Left lobe of liver (tissue), 2 donors: ENCODE measurements around the gene PIEZO2. TPM values are rescaled to one million over a fixed set of nuclear protein-coding genes. Genes with fewer than 3 reads are reported as not detected.

Source experiments
- ATAC-seq: fragments of 200-7000 bp; cut with Tn5 transposase; one replicate; pipeline ENCODE4 v1.9.1; 2020; ENCODE audit warnings: mild to moderate bottlenecking, moderate library complexity
- DNase-seq: peaks from one replicate; pipeline ENCODE4 v3.0.0-alpha.2; 2020; ENCODE audit warnings: low spot score
- total RNA-seq: library from RNA; stranded (reverse); gene quantifications from one replicate; pipeline ENCODE4 v1.2.1, GENCODE V29; 2021
- donor health status: DM: no; HTN: no; CAD: no; lungs with moderate emphysema.
- donor health status: DM: no; HTN: yes; CAD: no.

The PIEZO2 gene
- total RNA-seq, 1 donor from 2014 or later: 7.3 TPM

DNA sequence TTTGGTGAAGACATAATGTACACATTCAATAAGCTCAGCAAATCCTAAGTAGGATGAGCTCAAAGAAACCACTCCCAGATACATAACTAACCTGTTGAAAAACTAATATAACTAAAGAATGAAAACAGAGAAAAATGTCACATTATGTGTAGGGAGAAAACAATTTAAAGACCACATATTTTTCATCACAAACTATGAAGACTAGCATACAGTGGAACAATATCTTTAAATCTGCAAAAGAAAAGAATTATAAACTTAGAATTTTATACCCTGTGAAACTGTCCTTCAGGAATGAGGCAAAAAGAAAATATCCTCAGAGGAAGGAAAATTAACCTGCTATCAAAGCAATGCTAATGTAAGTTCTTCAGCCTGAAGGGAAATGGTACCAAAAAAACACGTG lies 151.5 kb downstream of the PIEZO2 start:
- no peak for ATAC-seq
- no peak for DNase-seq

DNA sequence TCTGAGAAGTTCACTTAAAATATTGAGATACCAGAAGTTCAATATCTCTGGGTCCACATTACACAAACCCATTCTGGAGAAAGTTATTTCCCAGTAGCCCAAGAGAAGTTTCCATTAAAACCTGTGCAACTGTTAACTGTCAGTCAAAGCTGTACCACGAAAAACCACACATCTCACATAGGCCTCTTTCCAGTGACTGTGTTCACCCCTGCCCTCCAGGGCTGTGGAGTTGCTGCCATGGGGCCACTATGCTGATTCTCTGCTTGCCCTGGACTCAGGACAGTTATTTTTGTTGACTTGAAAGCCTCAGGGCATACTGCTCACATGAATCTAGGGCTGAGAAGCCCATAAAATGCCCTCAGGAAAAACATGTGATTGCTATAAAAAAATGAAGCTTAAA lies 153.8 kb downstream of the PIEZO2 start:
- DNase-seq (no peak), ATAC-seq (no peak)

- DNase-seq (no peak), ATAC-seq (no peak)
Measured at GRCh38 chr18:10989486-10989885, 159.9 kb downstream of the PIEZO2 start.

GRCh38 chr18:10985689-10986088 lies 163.7 kb downstream of the PIEZO2 start:
- no peak for ATAC-seq
- no peak for DNase-seq

DNA sequence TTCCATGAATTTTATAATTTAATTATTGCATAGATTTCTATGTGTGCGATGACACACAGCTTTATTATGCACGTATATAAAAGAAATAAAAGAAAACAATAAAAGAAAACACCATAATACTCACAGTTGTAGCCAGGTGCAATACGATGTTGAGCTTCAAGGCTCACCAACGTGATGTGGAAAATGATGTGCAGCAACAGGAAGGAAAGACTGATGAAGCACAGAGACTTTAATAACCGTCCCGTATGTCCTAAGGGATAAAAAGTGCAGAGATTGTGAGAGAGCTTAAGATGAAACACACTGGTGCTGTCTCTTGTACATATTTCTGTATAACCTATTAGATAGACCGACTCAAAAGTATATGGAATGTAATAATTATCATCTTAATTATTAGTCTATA lies 170.0 kb downstream of the PIEZO2 start:
- DNase-seq (no peak), ATAC-seq (no peak)

DNA sequence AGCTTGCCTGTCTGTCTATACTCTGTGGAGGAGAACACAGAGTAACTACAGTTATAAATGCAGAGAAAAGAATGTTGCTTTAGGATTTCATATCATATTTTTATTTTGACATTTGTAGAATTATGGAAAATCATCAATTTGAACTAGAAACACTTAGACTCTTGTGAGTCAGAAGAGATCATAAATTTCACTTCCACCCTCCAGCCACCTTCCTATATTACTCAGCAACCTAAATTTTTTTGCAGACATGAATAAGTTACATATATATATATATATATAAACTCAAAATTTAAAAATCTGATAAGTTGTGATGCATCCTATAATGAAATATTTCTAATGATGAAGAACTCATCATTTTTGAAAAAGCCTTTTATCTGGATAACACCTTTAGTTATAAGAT lies 172.3 kb downstream of the PIEZO2 start:
- ATAC-seq (no peak), DNase-seq (no peak)

- peak; percentile 37 for ATAC-seq
- DNase-seq: no peak
Measured at GRCh38 chr18:10973567-10974203, 175.7 kb downstream of the PIEZO2 start.

DNA sequence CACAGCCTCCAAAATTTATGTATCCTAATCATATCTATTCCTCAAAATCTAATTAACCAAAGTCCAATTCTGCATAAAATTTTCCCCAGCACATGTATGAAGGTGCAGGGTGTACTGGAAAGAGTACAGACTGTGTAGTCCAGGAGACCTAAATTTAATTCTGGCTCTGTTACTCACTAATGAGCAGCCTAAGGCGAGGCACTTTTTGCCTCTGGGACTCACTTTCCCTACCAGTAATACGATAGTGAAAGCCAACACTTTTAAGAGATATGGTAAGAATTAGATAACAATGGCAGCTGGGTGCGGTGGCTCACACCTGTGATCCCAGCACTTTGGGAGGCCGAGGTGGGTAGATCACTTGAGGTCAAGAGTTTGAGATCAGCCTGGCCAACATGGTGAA lies 177.7 kb downstream of the PIEZO2 start:
- ATAC-seq: no peak
- no peak for DNase-seq

DNA sequence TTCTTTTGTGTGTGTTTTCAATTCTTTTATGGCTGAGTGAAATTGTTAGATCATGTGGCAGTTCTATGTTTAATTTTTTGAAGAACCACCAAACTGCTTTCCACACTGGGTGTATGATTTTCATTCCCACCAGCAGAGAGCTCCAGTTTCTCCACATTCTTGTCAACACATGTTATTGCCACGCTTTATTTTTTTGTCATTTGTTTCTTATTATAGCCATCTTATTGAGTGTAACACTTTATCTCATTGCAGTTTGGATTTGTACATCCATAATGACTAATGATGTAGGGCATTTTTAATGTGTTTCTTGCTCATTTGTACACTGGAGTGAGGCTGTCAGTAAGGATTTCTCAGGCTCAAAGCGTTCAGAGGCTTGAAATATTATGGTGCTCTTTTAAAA lies 184.2 kb downstream of the PIEZO2 start:
- ATAC-seq (no peak), DNase-seq (no peak)

GRCh38 chr18:10953672-10954071 lies 195.7 kb downstream of the PIEZO2 start:
- DNase-seq (no peak), ATAC-seq (no peak)

GRCh38 chr18:10951631-10952544 lies 197.5 kb downstream of the PIEZO2 start:
- DNase-seq (no peak), ATAC-seq (no peak)

DNA sequence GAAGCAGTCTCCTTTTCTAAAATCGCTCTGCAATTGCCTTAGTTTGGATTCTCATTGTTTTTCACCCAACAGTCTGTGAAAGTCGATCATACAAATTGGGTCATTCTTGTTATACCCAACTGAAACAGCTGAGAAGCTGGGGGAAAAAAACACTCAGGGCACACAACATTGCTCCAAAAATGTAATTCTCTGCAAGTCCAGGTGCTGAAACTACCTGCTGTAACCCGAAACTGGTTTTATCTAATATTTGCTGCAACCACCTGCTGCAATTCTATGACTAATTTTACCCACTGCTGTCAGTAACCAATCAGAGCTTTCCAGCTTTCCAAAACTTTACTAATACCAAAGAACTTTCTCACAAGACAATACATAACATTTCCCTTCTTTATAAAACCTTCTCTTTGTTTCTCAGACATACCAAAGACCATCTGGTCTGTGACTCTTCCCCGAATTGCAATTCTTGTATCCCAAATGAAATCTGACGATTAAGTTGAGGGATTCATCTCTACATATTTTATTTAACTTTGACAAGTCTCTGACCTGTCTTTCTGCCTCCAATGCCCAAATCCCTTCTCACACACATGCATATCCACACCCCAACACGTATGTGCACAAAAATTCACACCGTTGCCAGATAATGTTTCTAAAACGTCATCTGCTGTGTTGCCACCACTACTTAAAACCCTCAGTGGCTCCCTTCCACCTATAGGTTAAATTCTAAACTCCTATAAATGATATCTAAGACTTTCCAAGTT lies 198.3 kb downstream of the PIEZO2 start:
- no peak for DNase-seq
- no peak for ATAC-seq

DNA sequence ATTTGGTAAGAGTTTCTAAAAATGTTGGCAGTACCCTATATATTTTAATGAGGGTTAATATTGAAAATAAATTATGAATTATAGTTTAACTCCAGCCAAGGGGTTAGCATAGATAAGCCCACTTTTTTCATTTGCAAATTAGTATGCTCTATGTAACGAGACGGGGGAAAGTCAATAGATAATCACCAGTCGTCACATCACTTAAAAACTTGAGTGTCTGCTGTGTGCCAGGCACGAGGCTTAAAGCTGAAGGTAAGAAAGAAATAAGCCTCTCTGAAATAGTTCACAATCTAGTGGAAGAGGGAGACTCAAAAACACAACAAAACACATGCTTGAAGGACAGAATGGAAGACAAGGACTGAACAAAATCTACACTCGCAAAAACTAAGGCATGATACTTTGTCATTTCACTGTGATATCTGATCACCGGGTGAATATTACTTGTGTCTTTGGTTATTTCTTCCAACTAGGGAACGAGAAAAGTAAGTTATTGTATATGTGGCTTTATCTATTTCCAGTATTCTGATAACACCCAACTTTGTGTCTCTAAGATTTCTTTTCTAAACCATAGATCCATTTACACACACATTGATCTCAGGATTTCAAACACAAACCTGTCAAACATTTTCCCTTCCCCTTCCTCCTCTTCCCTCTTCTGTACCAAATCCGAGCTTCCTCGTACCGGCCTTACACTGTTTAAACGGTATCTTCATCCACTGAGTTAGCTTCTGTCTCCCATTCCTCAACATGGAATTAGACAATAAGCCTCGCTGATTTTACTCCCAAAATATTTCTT lies 199.1 kb downstream of the PIEZO2 start:
- DNase-seq (no peak), ATAC-seq (no peak)

GRCh38 chr18:10949655-10950054 lies 199.7 kb downstream of the PIEZO2 start:
- ATAC-seq (no peak), DNase-seq (no peak)

DNA sequence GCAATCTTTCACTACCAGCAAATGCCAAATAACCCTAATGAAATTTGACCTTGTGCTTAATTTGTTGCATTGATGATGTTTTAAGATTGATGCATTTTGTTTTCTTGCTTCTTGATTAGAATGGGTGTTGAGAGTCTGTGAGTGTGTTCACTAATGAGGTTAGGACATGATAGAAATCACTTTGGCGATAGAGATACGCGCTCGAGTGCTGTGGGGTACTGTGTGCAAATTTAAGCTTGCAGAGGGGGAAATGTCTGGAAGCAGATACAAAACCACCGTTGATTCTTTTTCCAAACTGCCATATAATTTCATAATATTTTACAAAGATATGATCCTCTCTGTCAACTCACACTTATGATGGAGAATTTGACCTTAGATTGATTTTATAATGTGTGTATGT lies 200.9 kb downstream of the PIEZO2 start:
- DNase-seq (no peak), ATAC-seq (no peak)

DNA sequence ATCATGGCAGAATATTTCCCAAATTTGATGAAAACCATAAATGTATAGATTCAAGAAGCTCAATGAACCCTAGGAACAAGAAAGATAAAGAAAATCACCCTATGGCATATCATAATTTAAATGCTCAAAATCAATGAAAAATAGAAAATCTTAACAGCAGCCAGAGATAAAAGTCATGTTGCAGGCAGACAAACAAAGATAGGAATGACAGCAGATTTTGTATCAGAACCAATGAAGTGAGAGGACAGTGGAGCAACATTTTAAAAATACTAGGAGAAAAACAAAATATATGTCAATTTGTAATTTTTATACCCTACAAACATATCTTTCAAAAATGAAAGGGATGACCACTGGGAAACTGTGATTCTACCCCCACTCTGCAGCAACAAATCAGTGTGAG lies 203.3 kb downstream of the PIEZO2 start:
- ATAC-seq (no peak), DNase-seq (no peak)

DNA sequence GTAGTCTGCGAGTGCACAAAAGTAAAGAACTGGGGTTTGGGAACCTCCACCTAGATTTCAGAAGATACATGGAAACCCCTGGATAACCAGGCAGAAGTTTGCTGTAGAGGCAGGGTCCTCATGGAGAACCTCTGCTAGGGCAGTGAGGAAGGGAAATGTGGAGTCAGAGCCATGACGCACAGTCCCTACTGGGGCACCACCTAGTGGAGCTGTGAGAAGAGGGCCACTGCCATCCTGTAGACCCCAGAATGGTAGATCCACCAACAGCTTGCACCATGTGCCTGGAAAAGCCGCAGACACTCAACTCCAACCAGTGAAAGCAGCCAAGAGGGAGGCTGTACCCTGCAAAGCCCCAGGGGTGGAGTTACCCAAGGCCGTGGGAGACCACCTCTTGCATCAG lies 206.4 kb downstream of the PIEZO2 start:
- ATAC-seq (no peak), DNase-seq (no peak)

DNA sequence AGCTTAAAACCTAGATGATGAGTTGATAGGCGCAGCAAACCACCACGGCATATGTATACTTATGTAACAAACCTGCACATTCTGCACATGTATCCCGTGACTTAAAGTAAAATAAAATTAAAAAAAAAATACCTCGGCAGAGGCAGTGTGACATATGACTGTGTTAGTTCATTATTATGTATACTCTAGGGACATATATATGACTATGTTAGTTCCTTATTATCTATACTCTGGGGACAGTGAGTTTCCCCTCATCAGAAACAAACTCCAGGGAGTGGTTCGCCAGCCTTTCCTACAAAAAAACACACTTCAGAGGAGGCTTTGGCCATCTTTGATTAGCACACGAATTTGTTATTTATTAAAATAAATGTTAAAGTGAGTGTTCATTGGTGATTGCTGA lies 209.5 kb downstream of the PIEZO2 start:
- DNase-seq (no peak), ATAC-seq (no peak)

GRCh38 chr18:10937743-10938640 lies 211.4 kb downstream of the PIEZO2 start:
- no peak for DNase-seq
- ATAC-seq: no peak
